Measurements from ENCODE around the gene TSPAN18.

Gene TSPAN18

GRCh38 chr11:44777209-44778194 lies 50.7 kb downstream of the TSPAN18 start:
- DNase-seq (ENCODE audit: low spot score), result no peak

- DNase-seq (ENCODE audit: low spot score), result no peak
These were observed 51.7 kb downstream of the TSPAN18 start for GRCh38 chr11:44778195-44779100.

GRCh38 chr11:44779736-44780520 lies 53.2 kb downstream of the TSPAN18 start:
- no peak for DNase-seq (ENCODE audit: low spot score)

GRCh38 chr11:44780940-44781631 lies 54.3 kb downstream of the TSPAN18 start:
- no peak for DNase-seq (ENCODE audit: low spot score)

GRCh38 chr11:44781655-44782054 lies 54.9 kb downstream of the TSPAN18 start:
- DNase-seq (ENCODE audit: low spot score), result no peak

GRCh38 chr11:44782478-44782877 lies 55.7 kb downstream of the TSPAN18 start:
- no peak for DNase-seq (ENCODE audit: low spot score)

GRCh38 chr11:44784436-44784760 lies 57.6 kb downstream of the TSPAN18 start:
- DNase-seq (ENCODE audit: low spot score), result no peak

GRCh38 chr11:44784851-44785250 lies 58.1 kb downstream of the TSPAN18 start:
- no peak for DNase-seq (ENCODE audit: low spot score)

- DNase-seq (ENCODE audit: low spot score), result no peak
These were observed 59.3 kb downstream of the TSPAN18 start for GRCh38 chr11:44785856-44786607.

- no peak for DNase-seq (ENCODE audit: low spot score)
These were observed 60.3 kb downstream of the TSPAN18 start for GRCh38 chr11:44787070-44787469.

GRCh38 chr11:44787981-44788380 lies 61.2 kb downstream of the TSPAN18 start:
- no peak for DNase-seq (ENCODE audit: low spot score)

- DNase-seq (ENCODE audit: low spot score), result no peak
These were observed 61.9 kb downstream of the TSPAN18 start for GRCh38 chr11:44788536-44789261.

GRCh38 chr11:44789496-44789895 lies 62.7 kb downstream of the TSPAN18 start:
- DNase-seq (ENCODE audit: low spot score), result no peak

GRCh38 chr11:44790211-44790610 lies 63.4 kb downstream of the TSPAN18 start:
- no peak for DNase-seq (ENCODE audit: low spot score)

GRCh38 chr11:44791316-44791925 lies 64.7 kb downstream of the TSPAN18 start:
- DNase-seq (ENCODE audit: low spot score), result no peak

- DNase-seq (ENCODE audit: low spot score), result no peak
These were observed 65.4 kb downstream of the TSPAN18 start for GRCh38 chr11:44792171-44792570.

- no peak for DNase-seq (ENCODE audit: low spot score)
These were observed 66.8 kb downstream of the TSPAN18 start for GRCh38 chr11:44793350-44794090.

GRCh38 chr11:44795803-44796535 lies 69.2 kb downstream of the TSPAN18 start:
- DNase-seq (ENCODE audit: low spot score), result no peak
